HG03442 (cell line): Measurements from ENCODE around the gene ENTREP3.

Experiments
- ATAC-seq: cut with Tn5 transposase; IDR thresholded peaks from one replicate; pipeline ENCODE4 v1.9.1; 2021; ENCODE audit warnings: mild to moderate bottlenecking, moderate library complexity; ENCODE audit not compliant: unreplicated experiment

The ENTREP3 gene

GRCh38 chr1:155202731-155203515 is 52.4 kb downstream of the ENTREP3 start:
- ATAC-seq, result no peak

GRCh38 chr1:155202198-155202597 is 53.1 kb downstream of the ENTREP3 start:
- ATAC-seq, result no peak

GRCh38 chr1:155200920-155201319 is 54.4 kb downstream of the ENTREP3 start:
- no peak for ATAC-seq

- ATAC-seq, result no peak
These were observed 55.5 kb downstream of the ENTREP3 start for GRCh38 chr1:155199792-155200191.

- ATAC-seq, result no peak
These were observed 56.8 kb downstream of the ENTREP3 start for GRCh38 chr1:155198547-155198906.

GRCh38 chr1:155197901-155198546 is 57.3 kb downstream of the ENTREP3 start:
- ATAC-seq, result no peak
